Esophagus (tissue), 2 donors: Measurements from ENCODE around the gene PROSER3. TPM values are rescaled to one million over a fixed set of nuclear protein-coding genes. Genes with fewer than 3 reads are reported as not detected.
"Not testable (repeated sequence)": the region's sequence is repeated elsewhere in the genome, so short reads cannot be mapped to it uniquely, and the experiment has no call there.

Experiments
- H3K27ac ChIP-seq, 2 donors: one replicate each; pipeline ENCODE4 v1.5.1; 2013; ENCODE audit warnings: low read depth in 2 of 2, mild to moderate bottlenecking in 2 of 2, inconsistent platforms in 1 of 2, low read length in 1 of 2, moderate library complexity in 1 of 2
- H3K27me3 ChIP-seq, 2 donors: one replicate each; pipeline ENCODE4 v1.6.1; 2013; ENCODE audit warnings: low read length in 2 of 2, control low read depth in 1 of 2, mild to moderate bottlenecking in 1 of 2; ENCODE audit not compliant: insufficient read depth in 2 of 2, control insufficient read depth in 1 of 2
- H3K36me3 ChIP-seq, 2 donors: one replicate each; pipeline ENCODE4 v1.6.1; 2013; ENCODE audit warnings: low read length in 1 of 2; ENCODE audit not compliant: control insufficient read depth in 2 of 2, insufficient read depth in 2 of 2
- H3K4me1 ChIP-seq, 2 donors: one replicate each; pipeline ENCODE4 v1.6.1; 2013; ENCODE audit warnings: low read length in 1 of 2; ENCODE audit not compliant: control insufficient read depth in 2 of 2, insufficient read depth in 2 of 2
- H3K4me3 ChIP-seq, 2 donors: one replicate each; pipeline ENCODE4 v1.5.1; 2013; ENCODE audit warnings: low read length in 2 of 2, mild to moderate bottlenecking in 2 of 2, low read depth in 1 of 2, moderate library complexity in 1 of 2
- H3K9me3 ChIP-seq, 2 donors: one replicate each; pipeline ENCODE4 v1.6.1; 2013; ENCODE audit warnings: mild to moderate bottlenecking in 2 of 2, low read depth in 1 of 2, low read length in 1 of 2, moderate library complexity in 1 of 2; ENCODE audit not compliant: control insufficient read depth in 2 of 2, insufficient read depth in 1 of 2
- WGBS, 2 donors: extraction: QIAGEN DNeasy Blood & Tissue Kit; methylation state at CpG; one replicate each; pipeline ENCODE4 v1.1.7; 2013; 5-methylcytosine and 5-hydroxymethylcytosine counted together
- polyA plus RNA-seq, 2 donors: library from polyadenylated mRNA; stranded (reverse); fragments of 200-250 nt; gene quantifications; one replicate each; pipeline ENCODE4 v1.2.3, GENCODE V29; 2013
- donor health status: healthy with polysubstance abuse.
- donor health status: Bipolar disorder and iron deficiency.

The PROSER3 gene
- polyA plus RNA-seq, 2 donors = 5.5 to 13.8 TPM

- H3K36me3 ChIP-seq, H3K4me1 ChIP-seq, H3K27ac ChIP-seq, H3K27me3 ChIP-seq, H3K9me3 ChIP-seq, H3K4me3 ChIP-seq: not testable (repeated sequence)
- WGBS, 2 donors = 67 to 69% methylated on average over 1 of the region's 1 CpG
Observed at GRCh38 chr19:35795564-35795963, 37.6 kb downstream of the PROSER3 start.

GRCh38 chr19:35796645-35797542 is 38.9 kb downstream of the PROSER3 start:
- peaks cover 0 to 3% of the 10 kb centered on the region in 2 donors for H3K9me3 ChIP-seq
- H3K27me3 ChIP-seq = peaks cover 0 to 8% of the 10 kb centered on the region in 2 donors
- H3K4me1 ChIP-seq = peaks cover 0 to 2% of the 10 kb centered on the region in 2 donors
- no peaks in the 10 kb centered on the region for H3K36me3 ChIP-seq
- H3K4me3 ChIP-seq = no peak overlapping the region
- H3K27ac ChIP-seq = no peak overlapping the region
- 16 to 18% methylated on average over 38 to 39 of the region's 39 CpGs for WGBS, 2 donors

DNA sequence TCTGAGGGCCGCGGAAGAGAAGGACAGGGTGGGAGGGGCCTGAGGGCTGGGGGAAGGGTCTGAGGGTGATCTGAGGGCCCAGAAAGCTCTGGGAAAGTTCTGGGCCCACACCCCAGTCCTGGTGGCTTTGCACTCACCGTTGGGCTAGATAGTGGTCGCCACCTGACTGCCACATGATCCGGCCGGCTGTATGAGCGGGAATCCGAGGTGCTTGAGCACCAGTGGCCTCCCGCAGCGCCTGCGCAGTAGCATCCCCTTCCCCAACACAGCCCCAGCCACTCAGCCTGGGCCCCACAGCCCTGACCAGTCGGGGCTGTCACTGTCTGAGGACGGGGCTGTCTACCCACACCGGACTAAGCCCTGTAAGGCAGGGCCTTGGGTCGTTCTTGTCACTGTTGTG is 39.7 kb downstream of the PROSER3 start:
- Histone ChIP-seq H3K36me3 (no peaks in the 10 kb centered on the region), H3K27me3 (peaks cover 0 to 8% of the 10 kb centered on the region in 2 donors), H3K9me3 (peaks cover 0 to 3% of the 10 kb centered on the region in 2 donors), H3K27ac (no peak overlapping the region), H3K4me3 (no peak overlapping the region), H3K4me1 (peaks cover 0 to 2% of the 10 kb centered on the region in 2 donors)
- 10 to 11% methylated on average over 10 to 15 of the region's 15 CpGs for WGBS, 2 donors

- Histone ChIP-seq H3K4me1 (peaks cover 0 to 2% of the 10 kb centered on the region in 2 donors), H3K36me3 (no peaks in the 10 kb centered on the region), H3K27ac (no peak overlapping the region), H3K9me3 (peaks cover 0 to 3% of the 10 kb centered on the region in 2 donors), H3K4me3 (no peak overlapping the region), H3K27me3 (peaks cover 0 to 5% of the 10 kb centered on the region in 2 donors)
- 56 to 57% methylated on average over 3 of the region's 3 CpGs for WGBS, 2 donors
Observed at GRCh38 chr19:35801828-35802227, 43.9 kb downstream of the PROSER3 start.

DNA sequence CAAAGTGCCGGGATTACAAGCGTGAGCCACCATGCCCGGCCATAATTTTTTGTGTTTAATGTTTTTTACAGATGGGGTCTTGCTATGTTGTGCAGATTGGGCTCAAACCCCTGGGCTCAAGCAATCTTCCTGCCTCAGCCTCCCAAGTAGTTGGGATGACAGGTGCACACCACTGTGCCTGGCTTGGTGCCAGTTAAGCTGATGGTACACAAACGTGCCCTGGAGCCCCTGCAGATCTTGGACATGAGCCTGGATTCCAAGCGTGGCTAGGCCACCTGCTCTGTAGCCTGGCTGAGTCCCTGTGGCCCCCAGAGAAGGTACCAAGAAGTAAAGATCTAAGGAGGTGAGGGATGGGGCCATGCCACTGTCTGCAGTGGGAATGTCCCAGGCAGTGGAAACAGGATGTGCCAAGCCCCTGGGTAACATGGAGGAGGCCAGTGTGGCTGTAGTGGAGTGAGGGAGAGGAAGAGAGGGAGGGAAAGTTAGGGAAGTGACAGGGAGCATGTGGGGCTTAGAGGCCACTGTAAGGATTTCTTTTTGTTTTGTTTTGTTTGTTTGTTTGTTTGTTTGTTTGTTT is 47.6 kb downstream of the PROSER3 start:
- no peaks in the 10 kb centered on the region for H3K4me1 ChIP-seq
- no peaks in the 10 kb centered on the region for H3K27me3 ChIP-seq
- H3K9me3 ChIP-seq = no peaks in the 10 kb centered on the region
- H3K4me3 ChIP-seq = no peak overlapping the region
- no peak overlapping the region for H3K27ac ChIP-seq
- WGBS, 2 donors = 59 to 62% methylated on average over 5 of the region's 5 CpGs
- H3K36me3 ChIP-seq = no peaks in the 10 kb centered on the region

DNA sequence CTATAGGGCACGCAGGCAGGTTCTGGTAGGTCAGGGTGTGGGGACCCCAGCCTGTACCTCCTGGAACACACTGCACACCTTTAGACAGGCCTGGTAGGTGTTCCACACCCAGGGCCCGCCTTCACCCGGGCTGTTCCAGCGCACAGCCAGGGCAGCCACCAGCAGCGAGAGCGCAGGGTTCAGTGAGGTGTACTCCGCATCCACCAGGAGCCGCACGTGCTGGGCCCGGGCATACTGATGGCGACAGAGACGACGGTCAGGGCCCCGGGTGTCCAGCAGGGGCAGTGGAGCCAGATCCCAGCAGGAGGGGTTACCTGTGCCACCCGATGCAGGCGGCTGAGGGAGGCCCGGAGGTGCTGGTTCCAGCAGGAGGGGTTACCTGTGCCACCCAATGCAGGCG is 48.6 kb downstream of the PROSER3 start:
- Histone ChIP-seq H3K27ac (no peak overlapping the region), H3K9me3 (no peaks in the 10 kb centered on the region), H3K36me3 (no peaks in the 10 kb centered on the region), H3K4me3 (no peak overlapping the region), H3K27me3 (no peaks in the 10 kb centered on the region), H3K4me1 (no peaks in the 10 kb centered on the region)
- 84 to 91% methylated on average over 18 of the region's 18 CpGs for WGBS, 2 donors

DNA sequence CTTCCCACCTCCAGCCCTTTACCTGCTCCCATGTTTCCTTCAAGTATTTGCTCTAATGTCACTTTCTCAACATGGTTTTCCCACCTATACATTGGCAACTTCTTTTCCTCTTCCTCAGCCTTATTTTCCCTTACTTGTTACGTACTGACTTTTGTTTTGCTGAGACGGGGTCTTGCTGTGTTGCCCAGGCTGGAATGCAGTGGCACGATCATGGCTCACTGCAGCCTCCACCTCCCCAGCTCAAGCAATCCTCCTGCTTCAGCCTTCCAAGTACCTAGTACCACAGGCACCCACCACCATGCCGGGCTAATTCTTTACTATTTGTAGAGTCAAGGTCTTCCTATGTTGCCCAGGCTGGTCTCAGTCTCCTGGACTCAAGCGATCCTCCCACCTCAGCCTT is 49.7 kb downstream of the PROSER3 start:
- Histone ChIP-seq H3K4me3 (no peak overlapping the region), H3K27me3 (no peaks in the 10 kb centered on the region), H3K4me1 (no peaks in the 10 kb centered on the region), H3K27ac (no peak overlapping the region), H3K36me3 (no peaks in the 10 kb centered on the region), H3K9me3 (no peaks in the 10 kb centered on the region)
- WGBS, 2 donors = 89 to 91% methylated on average over 5 of the region's 5 CpGs

- Histone ChIP-seq H3K27me3 (no peaks in the 10 kb centered on the region), H3K36me3 (no peaks in the 10 kb centered on the region), H3K4me1 (no peaks in the 10 kb centered on the region), H3K27ac (no peak overlapping the region), H3K4me3 (no peak overlapping the region), H3K9me3 (no peaks in the 10 kb centered on the region)
- WGBS, 2 donors = 66 to 69% methylated on average over 17 to 18 of the region's 18 CpGs
Observed at GRCh38 chr19:35811317-35812219, 53.6 kb downstream of the PROSER3 start.

DNA sequence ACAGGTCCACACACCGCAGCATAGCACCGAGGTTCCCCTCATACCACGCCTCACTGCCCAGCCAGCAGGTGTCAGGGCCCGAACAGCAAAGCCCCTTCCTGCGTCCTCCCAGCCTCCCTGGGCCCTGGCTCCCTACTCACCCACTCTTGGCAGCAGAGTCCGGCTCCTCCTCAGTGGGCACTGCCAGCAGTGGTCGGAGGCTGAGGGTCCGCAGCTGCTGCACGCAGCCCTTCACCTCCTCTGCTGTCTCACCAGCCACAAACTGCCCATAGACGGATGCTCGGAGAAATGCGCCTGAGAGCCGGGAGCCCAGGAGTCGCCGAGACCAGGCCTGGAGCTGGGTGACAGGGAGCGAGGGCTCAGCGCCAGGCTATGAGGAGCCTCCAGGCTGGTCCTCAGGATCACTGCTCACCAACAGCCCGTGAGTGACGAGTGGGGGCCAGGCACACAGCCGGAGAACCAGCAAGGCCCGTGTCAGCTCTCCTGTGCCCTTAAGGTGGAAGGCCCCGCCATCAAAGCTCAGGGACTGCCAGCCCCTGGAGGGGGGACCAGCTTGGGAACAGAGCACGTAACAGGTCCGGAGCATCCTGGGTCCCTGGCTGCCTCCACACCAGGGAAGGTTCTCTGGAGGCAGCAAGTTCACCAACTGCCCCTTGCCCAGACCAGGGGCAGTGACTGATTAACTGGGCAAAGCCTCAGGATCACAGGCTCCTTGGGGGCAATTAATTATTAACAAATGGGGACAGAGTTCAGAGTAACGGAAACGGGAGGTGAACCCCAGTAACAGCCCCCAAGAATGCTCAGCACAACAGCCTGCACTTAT is 54.5 kb downstream of the PROSER3 start, which contains the start of gene PRODH2:
Gene PRODH2 (minus strand): TSS at position 626 of the 823 bp plus-strand sequence. CDS start 40 bp downstream, at position 586.
- WGBS, 2 donors = 69 to 70% methylated on average over 26 of the region's 26 CpGs
- Histone ChIP-seq H3K27ac (no peak within 1 kb of the TSS), H3K4me1 (no peaks in the 10 kb centered on the region), H3K27me3 (no peaks in the 10 kb centered on the region), H3K36me3 (no peaks in the 10 kb centered on the region), H3K4me3 (no peak within 1 kb of the TSS), H3K9me3 (no peaks in the 10 kb centered on the region)
